K562 (cell line): ENCODE measurements around the gene STK11. TPM values are rescaled to one million over a fixed set of nuclear protein-coding genes. Genes with fewer than 3 reads are reported as not detected.

Source experiments
- ATAC-seq: fragments of 200-7000 bp; cut with Tn5 transposase; 3 replicates; pipeline ENCODE4 v1.9.1; 2020; ENCODE audit warnings: moderate library complexity
- BruUV-seq: library from RNA; stranded (reverse); fragments of 400-500 nt; replicated peaks from 2 replicates; lab custom pipeline; 2021; lab: Mats Ljungman, UMichigan
- CTCF ChIA-PET: fragments of 300-600 bp; formaldehyde crosslinking; extraction: SDS; loops from one replicate; lab custom pipeline; 2021; ENCODE audit warnings: low intra/inter-chr PET ratio; lab: Yijun Ruan, JAX
- POLR2A ChIA-PET: fragments of 300-600, 350-650 bp; sonication (Branson Sonifier 250); formaldehyde crosslinking; extraction: SDS; loops from one replicate; lab custom pipeline; 2021; ENCODE audit warnings: antibody characterized with exemption, inconsistent platforms; lab: Yijun Ruan, JAX
- DNase-seq, 4 experiments: peaks; one replicate each; pipeline versions ENCODE4 v3.0.0 to v3.0.0-alpha.2; 2011 to 2018; ENCODE audit warnings: low spot score in 3 of 4, mixed read lengths in 3 of 4; ENCODE audit errors: extremely low read depth in 1 of 4
- FAIRE-seq: peaks from 2 replicates; lab custom pipeline; 2011; peaks lifted over from hg19 to GRCh38; lab: Jason Lieb, UNC
- H2AFZ ChIP-seq: 2 replicates; pipeline ENCODE4 v1.6.0; 2011; ENCODE audit warnings: low read depth, low read length, control low read depth, inconsistent platforms
- H3K27ac ChIP-seq: fragments of 200-600 bp; 3 replicates; pipeline ENCODE4 v1.8.0; 2011; ENCODE audit warnings: low read depth, mild to moderate bottlenecking, control low read depth, inconsistent platforms, low read length, moderate library complexity, mixed read lengths; ENCODE audit errors: extremely low read depth
- H3K27me3 ChIP-seq, 2 experiments: fragments of 300-600 bp in 1 of 2; 2 replicates in 1 of 2; 3 replicates in 1 of 2; pipeline versions ENCODE4 v1.6.0 to v1.8.0; 2011; ENCODE audit warnings: inconsistent platforms in 2 of 2, low read length in 2 of 2, mild to moderate bottlenecking in 1 of 2, mixed read lengths in 1 of 2, moderate library complexity in 1 of 2; ENCODE audit not compliant: control insufficient read depth in 2 of 2, insufficient read depth in 2 of 2
- H3K36me3 ChIP-seq: fragments of 300-600 bp; 3 replicates; pipeline ENCODE4 v1.8.0; 2011; ENCODE audit warnings: mild to moderate bottlenecking, low read length, inconsistent platforms; ENCODE audit not compliant: control insufficient read depth, insufficient read depth
- H3K4me1 ChIP-seq, 2 experiments: fragments of 200-600 bp in 1 of 2; replicated peaks in 1 of 2; 2 replicates in 1 of 2; 3 replicates in 1 of 2; pipeline versions ENCODE4 v1.5.1 to v1.8.0; 2011; ENCODE audit warnings: inconsistent platforms in 2 of 2, low read length in 2 of 2, mild to moderate bottlenecking in 1 of 2, mixed read lengths in 1 of 2, moderate library complexity in 1 of 2; ENCODE audit not compliant: control insufficient read depth in 2 of 2, insufficient read depth in 2 of 2
- H3K4me2 ChIP-seq: 2 replicates; pipeline ENCODE4 v1.6.1; 2011; ENCODE audit warnings: low read length, control low read depth, inconsistent platforms, mixed read lengths; ENCODE audit not compliant: insufficient read depth
- H3K4me3 ChIP-seq: fragments of 200-600 bp; sonication (generic), shearing (Covaris generic); 2 replicates; pipeline ENCODE4 v1.5.1; 2016; ENCODE audit warnings: control low read depth, inconsistent platforms
- H3K79me2 ChIP-seq: fragments of 200-600 bp; 3 replicates; pipeline ENCODE4 v1.8.0; 2011; ENCODE audit warnings: low read length, inconsistent platforms; ENCODE audit not compliant: control insufficient read depth, insufficient read depth
- H3K9ac ChIP-seq, 2 experiments: 2 replicates each; pipeline versions ENCODE4 v1.6.0 to v1.6.1; 2011; ENCODE audit warnings: low read depth in 2 of 2, low read length in 2 of 2, control low read depth in 1 of 2, inconsistent platforms in 1 of 2, mild to moderate bottlenecking in 1 of 2, mixed read lengths in 1 of 2; ENCODE audit not compliant: insufficient read depth in 1 of 2
- H3K9me1 ChIP-seq: one replicate; pipeline ENCODE4 v1.6.0; 2011; ENCODE audit warnings: inconsistent platforms, mild to moderate bottlenecking, low read length, moderate library complexity; ENCODE audit not compliant: control insufficient read depth, insufficient read depth
- H3K9me3 ChIP-seq: replicated peaks from 2 replicates; pipeline ENCODE4 v1.5.1; 2011; ENCODE audit warnings: low read depth, low read length, inconsistent platforms; ENCODE audit not compliant: control insufficient read depth, insufficient read depth
- H4K20me1 ChIP-seq: replicated peaks from 2 replicates; pipeline ENCODE4 v1.6.1; 2011; ENCODE audit warnings: low read length, inconsistent platforms, mixed read lengths; ENCODE audit not compliant: control insufficient read depth, insufficient read depth
- CBX3 ChIP-seq, 2 experiments: IDR thresholded peaks; 1 replicate in 1 of 2; 2 replicates in 1 of 2; pipeline ENCODE4 v1.6.1; 2012; ENCODE audit warnings: inconsistent platforms in 2 of 2, low read length in 2 of 2, borderline replicate concordance in 1 of 2, control low read depth in 1 of 2
- EWSR1 ChIP-seq: fragments of 450-650 bp; IDR thresholded peaks from 2 replicates; pipeline ENCODE4 v1.6.1; 2018; ENCODE audit warnings: borderline replicate concordance, mild to moderate bottlenecking, low read depth, moderate library complexity; ENCODE audit not compliant: partially characterized antibody
- KLF13 ChIP-seq: fragments of 450-650 bp; IDR thresholded peaks from 2 replicates; pipeline ENCODE4 v1.6.1; 2016; ENCODE audit warnings: missing genetic modification characterization, low read depth, mild to moderate bottlenecking, missing compliant biosample characterization, moderate library complexity, borderline replicate concordance
- POLR2B ChIP-seq: fragments of 450-650 bp; IDR thresholded peaks from 2 replicates; pipeline ENCODE4 v1.6.1; 2018; ENCODE audit warnings: low read depth; ENCODE audit not compliant: partially characterized antibody
- POLR2G ChIP-seq: fragments of 200-400 bp; formaldehyde crosslinking; IDR thresholded peaks from 2 replicates; pipeline ENCODE4 v1.6.1; 2017; ENCODE audit warnings: low read depth, mild to moderate bottlenecking, antibody characterized with exemption, low read length, moderate library complexity
- RBFOX2 ChIP-seq: fragments of 200-400 bp; formaldehyde crosslinking; IDR thresholded peaks from 2 replicates; pipeline ENCODE4 v1.6.1; 2017; ENCODE audit warnings: low read depth, mild to moderate bottlenecking, low read length, moderate library complexity
- RNF2 ChIP-seq: sonication (generic); IDR thresholded peaks from 2 replicates; pipeline ENCODE4 v1.6.1; 2016
- ZNF146 ChIP-seq: IDR thresholded peaks from one replicate; pipeline ENCODE4 v1.6.1; 2018; ENCODE audit warnings: missing compliant biosample characterization; ENCODE audit not compliant: unreplicated experiment
- ZNF184 ChIP-seq: sonication (generic); formaldehyde crosslinking; IDR thresholded peaks from 2 replicates; pipeline ENCODE4 v1.5.0; 2020; ENCODE audit warnings: missing genetic modification reagents
- ZNF263 ChIP-seq: sonication (generic); formaldehyde crosslinking; IDR thresholded peaks from 2 replicates; pipeline ENCODE4 v1.8.0; 2022; ENCODE audit warnings: mild to moderate bottlenecking, missing genetic modification reagents, borderline replicate concordance
- ZNF583 ChIP-seq: fragments of 250-450 bp; sonication (Bioruptor Pico); IDR thresholded peaks from 2 replicates; pipeline ENCODE4 v1.4.0; 2020
- ZNF696 ChIP-seq: fragments of 250-450 bp; sonication (Bioruptor Pico); conservative IDR thresholded peaks from 2 replicates; pipeline ENCODE4 v1.4.0; 2020; ENCODE audit warnings: mild to moderate bottlenecking, moderate library complexity
- ZNF79 ChIP-seq: fragments of 250-450 bp; sonication (Bioruptor Pico); IDR thresholded peaks from 2 replicates; pipeline ENCODE4 v1.4.0; 2020; ENCODE audit warnings: low read depth, mild to moderate bottlenecking, moderate library complexity
- WGBS: fragments of 100-300 bp; shearing (Covaris generic); methylation state at CpG from one replicate; pipeline ENCODE4 v1.1.6; 2016; ENCODE audit warnings: low coverage, mixed read lengths; ENCODE audit not compliant: insufficient coverage; ENCODE audit errors: missing lambda C conversion rate; 5-methylcytosine and 5-hydroxymethylcytosine counted together
- in situ Hi-C: fragments of 300-500 bp; cut with MboI; formaldehyde crosslinking; loops from 4 replicates; pipeline ENCODE4 v1.15.0; 2018; ENCODE audit warnings: inconsistent platforms, mixed read lengths
- intact Hi-C: fragments of 100-400 bp; cut with micrococcal nuclease; formaldehyde crosslinking; loops from 2 replicates; pipeline ENCODE4 v1.14.2; 2022
- polyA plus RNA-seq, 8 experiments: library from polyadenylated mRNA; depleted of rRNA in 4 of 8; stranded (reverse) in 5 of 8; unstranded in 3 of 8; fragments of >200 nt; fragmentation: Nextera tagmentation in 2 of 8; fragmentation: Illumina TruSeq in 1 of 8; extraction: Ambion mirVana in 2 of 8; extraction: Trizol in 1 of 8; gene quantifications; 2 replicates each; pipeline versions ENCODE4 v1.2.1 to v1.2.3, GENCODE V29; 2011 to 2014; ENCODE audit warnings: inconsistent platforms in 1 of 8, missing spikeins in 1 of 8
- total RNA-seq, 7 experiments: library from RNA; depleted of rRNA in 6 of 7; stranded (reverse); fragments of >200 nt in 6 of 7; fragmentation: Illumina TruSeq in 2 of 7; extraction: Trizol in 2 of 7; gene quantifications; 2 replicates each; pipeline versions ENCODE4 v1.2.1 to v1.2.3, GENCODE V29; 2011 to 2021; ENCODE audit warnings: low replicate concordance in 1 of 7
- TF ChIP-seq, protein P1 (sequence below): fragments of 450-650 bp; IDR thresholded peaks from 2 replicates; pipeline ENCODE4 v1.6.1; 2016

The STK11 gene
- total and polyA plus RNA-seq, 9 of the 15 experiments (the other 6 are each of a cell fraction or from before 2014, with no cell fraction given), result 0.15 to 96.5 (median 31.7) TPM

DNA sequence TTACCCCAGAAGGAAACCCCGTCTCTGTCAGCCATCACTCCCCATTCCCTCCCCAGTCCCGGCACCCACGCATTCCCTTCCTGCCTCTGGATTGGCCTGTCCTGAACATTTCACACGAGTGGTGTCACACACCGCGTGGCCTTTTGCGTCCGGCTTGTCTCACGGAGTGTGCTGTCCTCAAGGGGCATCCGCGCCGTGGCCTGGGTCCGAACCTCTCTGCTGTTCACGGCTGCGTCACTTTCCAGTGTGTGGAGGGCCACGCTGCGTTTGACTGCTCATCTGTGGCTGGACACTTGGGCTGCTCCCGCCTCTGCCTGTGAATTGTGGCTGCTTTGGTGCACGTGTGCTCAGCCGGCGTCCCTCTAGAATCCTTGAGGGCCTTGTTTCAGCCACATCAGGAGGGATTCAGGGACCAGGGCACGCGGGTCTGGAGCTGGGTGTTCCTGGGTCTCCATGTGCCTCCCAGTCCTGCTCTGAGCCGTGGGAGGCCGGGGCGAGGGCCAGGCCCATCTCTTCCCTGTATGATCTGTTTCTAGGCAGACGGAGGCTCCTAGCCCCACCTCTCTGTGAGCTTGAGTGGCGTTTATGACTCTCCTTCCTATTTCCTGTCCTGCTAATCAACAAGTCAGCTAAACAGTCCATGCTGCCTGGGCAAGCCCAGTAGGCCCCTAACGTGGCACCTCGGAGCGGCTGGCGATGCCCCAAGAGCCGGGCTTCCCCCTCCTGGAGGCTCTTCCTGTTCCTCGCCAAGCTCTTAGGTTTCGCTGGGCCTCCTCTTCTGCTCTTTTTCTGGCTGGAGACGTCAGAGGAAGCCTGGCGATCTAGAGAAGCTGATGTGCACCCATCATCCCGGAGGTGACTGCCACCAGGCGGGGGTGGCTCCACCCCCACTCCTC is 8.1 kb downstream of the STK11 start:
- peaks cover 26% of the 10 kb centered on the region for H3K9me1 ChIP-seq
- BruUV-seq, result no TSS peak
- DNase-seq (no peak), ATAC-seq (no peak), FAIRE-seq (no peak)
- H3K9me3 ChIP-seq, result no peaks in the 10 kb centered on the region
- no peak overlapping the region for H3K4me3 ChIP-seq
- in situ Hi-C loops (no loop called here), intact Hi-C loops (no loop called here)
- peak overlapping the region in 1 of 2 experiments; percentile 11; a peak in 1 of 4 replicates for H3K9ac ChIP-seq
- TF ChIP-seq KLF13 (no peak), RBFOX2 (peak; percentile 13; the same call in 1 of the 2 replicates), ZNF79 (CRISPR knock-in tag) (no peak), ZNF583 (no peak), CBX3 (IDR thresholded peaks at IDR 0.05; ENCODE audit: borderline replicate concordance in 1 of 2, low read length in 2 of 2) (no peak), ZNF263 (CRISPR knock-in tag) (no peak), EWSR1 (no peak), POLR2B (peak; percentile 22), RNF2 (no peak), POLR2G (peak; percentile 68), ZNF184 (CRISPR knock-in tag) (no peak), ZNF146 (CRISPR knock-in tag) (no peak), ZNF696 (CRISPR knock-in tag) (no peak)
- TF ChIP-seq, protein P1, sequence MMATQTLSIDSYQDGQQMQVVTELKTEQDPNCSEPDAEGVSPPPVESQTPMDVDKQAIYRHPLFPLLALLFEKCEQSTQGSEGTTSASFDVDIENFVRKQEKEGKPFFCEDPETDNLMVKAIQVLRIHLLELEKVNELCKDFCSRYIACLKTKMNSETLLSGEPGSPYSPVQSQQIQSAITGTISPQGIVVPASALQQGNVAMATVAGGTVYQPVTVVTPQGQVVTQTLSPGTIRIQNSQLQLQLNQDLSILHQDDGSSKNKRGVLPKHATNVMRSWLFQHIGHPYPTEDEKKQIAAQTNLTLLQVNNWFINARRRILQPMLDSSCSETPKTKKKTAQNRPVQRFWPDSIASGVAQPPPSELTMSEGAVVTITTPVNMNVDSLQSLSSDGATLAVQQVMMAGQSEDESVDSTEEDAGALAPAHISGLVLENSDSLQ, result peak; percentile 19; the same call in 1 of the 2 replicates
- peaks cover 97% of the 10 kb centered on the region for H3K79me2 ChIP-seq
- H3K36me3 ChIP-seq, result peaks cover 79% of the 10 kb centered on the region; the same call in 2 of the 3 replicates
- no peak overlapping the region for H3K4me2 ChIP-seq
- ChIA-PET CTCF (interaction anchor here (0.5 kb wide), 1 partner anchor 100 kb away, joined by 3 read pairs; no protein-coding TSS in a partner anchor), POLR2A (interaction anchor here (0.5 to 1.2 kb wide), 4 partner anchors 10 to 227 kb away, joined by 3 to 5 read pairs (median 4); partner anchors contain the start of gene GPX4)
- H3K27ac ChIP-seq, result no peak overlapping the region; the same call in 2 of the 3 replicates
- peaks cover 27 to 81% of the 10 kb centered on the region in 2 experiments for H3K4me1 ChIP-seq
- no peaks in the 10 kb centered on the region for H3K27me3 ChIP-seq
- H2AFZ ChIP-seq, result no peak overlapping the region
- 88% methylated on average over 35 of the region's 39 CpGs for WGBS
- H4K20me1 ChIP-seq, result peaks cover 70% of the 10 kb centered on the region
